LNCaP clone FGC (cell line): ENCODE results near the gene BEGAIN.

Experiments
- DNase-seq: peaks from one replicate; pipeline ENCODE4 v3.0.0-alpha.2; 2011; ENCODE audit warnings: low read depth
- H3K4me3 ChIP-seq: 2 replicates; pipeline ENCODE4 v1.5.1; 2011; ENCODE audit warnings: mild to moderate bottlenecking, low read depth, low read length, control low read depth
- CTCF ChIP-seq: IDR thresholded peaks from 2 replicates; pipeline ENCODE4 v1.5.1; 2012; ENCODE audit warnings: mild to moderate bottlenecking; ENCODE audit not compliant: control insufficient read depth, insufficient read depth; ENCODE audit errors: extremely low read depth

The BEGAIN gene

GRCh38 chr14:100503251-100503650 lies 84.0 kb downstream of the BEGAIN start:
- TF ChIP-seq CTCF, result no peak
- H3K4me3 ChIP-seq, result no peak overlapping the region
- no peak for DNase-seq

GRCh38 chr14:100502622-100503220 lies 84.5 kb downstream of the BEGAIN start:
- no peak for DNase-seq
- no peak for TF ChIP-seq CTCF
- no peak overlapping the region for H3K4me3 ChIP-seq

GRCh38 chr14:100500128-100500527 lies 87.1 kb downstream of the BEGAIN start:
- no peak for TF ChIP-seq CTCF
- no peak overlapping the region for H3K4me3 ChIP-seq
- no peak for DNase-seq

- DNase-seq, result no peak
- no peak overlapping the region for H3K4me3 ChIP-seq
- TF ChIP-seq CTCF, result no peak
Observed at GRCh38 chr14:100498068-100498467, 89.1 kb downstream of the BEGAIN start.

- no peak for TF ChIP-seq CTCF
- DNase-seq, result no peak
- no peak overlapping the region for H3K4me3 ChIP-seq
Observed at GRCh38 chr14:100495917-100496316, 91.3 kb downstream of the BEGAIN start.

- DNase-seq, result no peak
Observed at GRCh38 chr14:100494645-100495044, 92.6 kb downstream of the BEGAIN start.

More at GRCh38 chr14:100494645-100495044, 92.6 kb downstream of the BEGAIN start:
- H3K4me3 ChIP-seq, result no peak overlapping the region
- TF ChIP-seq CTCF, result no peak
